Activated CD4-positive, alpha-beta T cell treated with anti-CD3 and anti-CD28 coated beads, Interleukin-2, Interleukin-4, amounts not matched to agents 100 ng/mL and 50 ng/mL, durations not matched to agents 16 hours and 8 hours (primary cell): ENCODE results near the gene DCDC2B.

ENCODE experiments used
- DNase-seq: peaks from one replicate; pipeline ENCODE4 v3.0.0-alpha.2; 2020; ENCODE audit warnings: low spot score

DCDC2B gene

DNA sequence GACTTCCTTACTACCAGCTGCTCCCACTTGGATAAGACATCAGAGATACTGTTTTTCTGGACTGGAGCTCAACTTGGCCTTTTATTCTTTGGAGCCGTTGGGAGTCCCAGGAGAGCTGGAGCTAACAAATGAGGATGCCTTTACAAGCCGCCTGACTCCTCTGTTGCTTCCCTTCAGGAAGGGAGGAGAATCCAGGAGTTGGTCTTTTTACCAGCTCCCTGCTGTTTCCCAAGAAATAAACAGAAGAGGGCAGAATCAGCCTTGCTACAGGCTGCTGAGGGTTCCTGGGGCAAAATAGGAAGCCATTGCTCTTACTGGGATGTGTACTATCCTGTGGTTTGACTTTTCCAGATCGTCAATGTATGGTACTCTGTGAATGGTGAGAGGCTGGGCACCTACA is 14.8 kb downstream of the DCDC2B start:
- no peak for DNase-seq

DNA sequence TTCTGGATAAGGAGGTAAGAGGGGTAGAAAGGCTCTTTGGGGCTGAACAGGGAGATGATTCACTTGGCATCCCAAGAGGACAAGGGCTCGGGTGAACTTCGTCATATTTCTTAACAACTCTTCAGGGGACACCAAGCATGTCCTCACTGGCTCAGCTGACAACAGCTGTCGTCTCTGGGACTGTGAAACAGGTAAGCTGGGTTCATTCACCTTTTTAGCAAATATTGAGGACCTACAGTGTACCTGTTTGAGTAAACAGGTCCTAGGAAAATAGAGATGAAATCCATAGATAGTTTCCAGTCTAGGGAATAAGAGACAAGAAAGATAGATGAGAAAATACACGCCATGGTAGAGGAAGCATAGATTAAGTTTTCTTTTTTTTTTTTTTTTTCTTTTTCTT is 15.4 kb downstream of the DCDC2B start:
- DNase-seq = no peak

DNA sequence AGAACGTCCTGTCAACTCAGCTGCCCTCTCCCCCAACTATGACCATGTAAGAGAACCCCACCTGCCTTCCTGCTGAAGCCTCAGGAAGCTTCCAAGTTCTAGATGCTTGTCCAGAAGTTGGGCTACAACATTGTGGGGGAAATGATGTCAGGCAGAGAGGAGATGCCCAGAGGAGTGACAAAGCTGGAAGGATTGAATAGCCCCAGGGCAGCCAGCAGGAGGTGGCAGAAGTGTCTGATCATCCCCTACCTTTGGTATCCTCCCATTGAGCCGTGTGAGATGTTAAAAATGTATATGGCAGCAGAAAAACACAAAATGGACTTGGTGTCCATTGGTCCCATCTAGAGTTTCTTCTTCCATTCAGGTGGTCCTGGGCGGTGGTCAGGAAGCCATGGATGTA is 19.9 kb downstream of the DCDC2B start:
- DNase-seq = no peak

DNA sequence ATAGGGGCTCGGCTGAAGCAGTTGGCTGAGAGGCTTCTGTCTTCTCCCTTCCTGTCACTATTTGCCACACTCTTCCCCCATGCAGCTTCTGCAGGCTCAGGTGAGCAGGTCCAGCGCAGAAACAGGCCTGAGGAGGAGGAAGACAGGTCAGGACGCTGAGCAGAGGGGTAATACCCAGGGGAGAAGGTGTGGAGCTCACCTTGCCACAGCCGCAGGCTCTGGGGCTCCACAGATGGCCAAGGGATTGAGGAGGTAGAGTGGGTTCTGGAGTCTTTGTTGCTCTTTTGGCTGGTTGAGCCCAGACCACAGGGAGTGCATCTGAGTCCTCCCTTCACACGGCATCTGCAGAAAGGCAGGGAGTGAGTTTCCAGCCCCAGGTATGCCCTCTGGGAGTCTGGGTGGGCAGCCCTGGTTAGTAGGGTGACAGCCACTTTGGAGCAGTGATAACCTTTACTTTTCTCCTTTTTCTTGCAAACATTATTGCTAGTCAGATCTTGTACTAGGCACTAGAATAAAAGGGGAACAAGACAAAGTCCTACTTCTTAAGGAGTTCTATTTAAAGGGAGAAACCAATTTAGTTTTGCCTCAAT is 23.0 kb downstream of the DCDC2B start:
- DNase-seq = no peak

DNA sequence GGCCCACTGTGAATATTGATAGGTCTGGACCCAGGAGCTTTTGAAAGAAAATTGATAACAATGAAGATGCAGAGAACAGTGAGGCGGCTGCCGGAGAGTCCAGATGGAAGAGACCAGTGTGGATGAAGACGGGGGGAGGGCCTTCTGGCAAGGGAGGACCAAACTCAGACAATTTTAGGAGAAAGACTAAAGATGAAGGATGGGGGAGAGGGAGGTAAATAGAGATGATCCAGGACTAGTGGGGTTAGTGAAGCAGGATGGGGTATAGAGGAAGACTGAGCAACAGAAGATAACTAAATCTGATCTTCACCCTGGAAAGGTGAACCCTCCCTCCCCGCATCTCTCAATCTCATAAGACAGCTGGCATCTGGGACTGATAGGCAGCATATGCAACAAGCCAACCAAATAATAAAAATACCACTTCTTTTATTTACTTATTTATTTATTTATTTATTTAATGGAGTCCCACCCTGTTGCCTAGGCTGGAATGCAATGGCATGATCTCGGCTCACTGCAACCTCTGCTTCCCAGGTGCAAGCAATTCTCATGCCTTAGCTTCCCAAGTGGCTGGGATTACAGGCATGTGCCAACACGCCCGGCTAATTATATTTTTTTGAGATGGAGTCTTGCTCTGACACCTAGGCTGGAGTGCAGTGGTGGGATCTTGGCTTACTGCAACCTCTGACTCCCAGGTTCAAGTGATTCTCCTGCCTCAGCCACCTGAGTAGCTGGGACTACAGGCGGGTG is 23.8 kb downstream of the DCDC2B start:
- no peak for DNase-seq

DNA sequence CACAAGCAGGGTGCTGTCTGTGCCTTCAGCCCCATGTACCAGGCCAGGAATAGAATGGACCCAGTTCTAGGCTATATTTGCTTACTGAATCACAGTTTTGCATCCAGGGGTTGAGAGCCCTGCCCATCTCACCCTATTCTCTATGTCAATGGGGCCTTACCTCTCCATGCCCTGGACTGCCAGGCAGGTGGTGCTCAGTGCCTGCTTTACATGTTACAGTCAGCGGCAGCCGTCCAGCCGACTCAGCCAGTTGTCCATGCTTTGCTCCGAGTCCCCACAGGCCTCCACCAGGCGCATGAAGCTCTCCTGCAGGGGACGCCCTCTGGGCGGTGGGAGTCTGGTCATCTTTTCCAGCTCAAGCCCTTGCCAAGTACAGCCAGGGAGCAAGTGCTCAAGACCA is 25.9 kb downstream of the DCDC2B start:
- no peak for DNase-seq

DNA sequence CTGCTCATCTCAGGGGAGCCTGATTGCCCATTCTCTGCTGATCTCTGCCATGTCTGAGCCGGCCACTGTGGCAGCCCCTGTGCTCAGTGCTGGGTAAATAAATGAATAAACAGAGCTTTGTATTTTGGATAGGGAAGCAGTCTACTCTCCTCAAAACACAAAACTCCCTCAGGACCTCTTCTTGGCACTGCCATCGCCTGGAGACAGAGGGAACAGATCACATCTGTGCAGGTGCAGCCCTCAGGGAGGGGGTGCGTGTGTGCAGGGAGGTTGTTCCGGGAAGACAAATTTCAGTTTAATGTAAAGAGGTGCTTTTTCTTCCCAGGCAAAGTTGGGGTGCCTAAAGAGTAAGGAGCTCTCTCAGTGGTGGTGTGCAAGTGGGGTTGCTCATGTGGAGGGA is 30.4 kb downstream of the DCDC2B start:
- DNase-seq = no peak

DNA sequence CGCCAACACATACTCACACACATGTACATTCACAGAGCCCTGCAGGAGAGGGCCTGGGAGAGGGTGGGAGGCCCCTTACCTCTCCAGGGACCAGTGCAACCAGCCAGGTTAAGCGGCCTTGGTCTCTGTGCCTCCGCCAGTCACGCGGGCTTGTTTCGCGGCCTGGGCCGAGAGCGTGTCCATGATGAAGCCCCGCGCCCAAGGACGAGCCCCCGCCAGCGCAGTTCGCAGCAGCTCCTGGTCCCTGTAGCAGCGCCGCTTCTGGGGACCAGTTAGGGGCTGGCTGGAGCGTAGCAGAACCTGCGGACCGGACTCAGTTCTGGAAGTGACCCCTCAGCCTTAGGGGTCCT is 30.9 kb downstream of the DCDC2B start:
- DNase-seq = no peak

DNA sequence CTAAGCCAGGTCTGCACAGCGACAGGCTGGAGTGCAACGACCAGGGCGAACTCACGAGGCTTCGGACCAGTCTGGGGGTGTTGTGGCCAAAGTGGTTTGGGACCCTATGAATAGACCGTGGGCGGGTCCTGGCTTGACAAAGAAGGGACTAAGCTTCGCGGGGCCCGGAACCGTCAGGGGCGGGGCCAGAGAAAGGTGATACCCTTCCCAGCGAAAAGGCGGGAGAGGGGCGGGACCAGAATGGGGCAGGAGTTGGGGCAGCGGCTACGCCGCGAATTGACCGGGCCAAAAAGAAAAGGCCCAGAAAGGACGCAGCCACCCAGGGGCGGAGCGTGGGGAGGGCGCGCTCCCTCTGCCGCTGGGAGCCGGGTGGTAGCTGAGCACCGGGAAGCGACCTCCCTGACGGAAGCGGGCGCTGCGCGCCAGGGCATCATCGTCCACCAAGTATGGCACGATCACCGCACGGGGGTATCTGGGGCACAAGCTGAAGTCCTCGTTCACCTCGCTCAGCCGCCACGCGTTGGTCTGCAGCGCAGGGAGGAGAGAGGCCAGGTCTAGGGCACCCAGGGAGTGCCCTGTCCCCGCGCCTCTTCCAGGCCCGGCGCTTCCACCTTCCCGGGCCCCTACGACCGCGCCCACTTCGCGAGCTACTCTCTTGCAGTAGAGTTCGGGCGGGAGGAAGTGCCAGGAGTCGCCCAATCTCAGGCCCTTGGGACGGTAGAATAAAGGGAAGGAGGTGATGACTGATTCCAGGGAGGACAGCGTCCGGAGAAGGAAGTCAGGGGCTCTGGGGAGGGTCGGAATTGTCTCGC is 31.5 kb downstream of the DCDC2B start:
- no peak for DNase-seq

DNA sequence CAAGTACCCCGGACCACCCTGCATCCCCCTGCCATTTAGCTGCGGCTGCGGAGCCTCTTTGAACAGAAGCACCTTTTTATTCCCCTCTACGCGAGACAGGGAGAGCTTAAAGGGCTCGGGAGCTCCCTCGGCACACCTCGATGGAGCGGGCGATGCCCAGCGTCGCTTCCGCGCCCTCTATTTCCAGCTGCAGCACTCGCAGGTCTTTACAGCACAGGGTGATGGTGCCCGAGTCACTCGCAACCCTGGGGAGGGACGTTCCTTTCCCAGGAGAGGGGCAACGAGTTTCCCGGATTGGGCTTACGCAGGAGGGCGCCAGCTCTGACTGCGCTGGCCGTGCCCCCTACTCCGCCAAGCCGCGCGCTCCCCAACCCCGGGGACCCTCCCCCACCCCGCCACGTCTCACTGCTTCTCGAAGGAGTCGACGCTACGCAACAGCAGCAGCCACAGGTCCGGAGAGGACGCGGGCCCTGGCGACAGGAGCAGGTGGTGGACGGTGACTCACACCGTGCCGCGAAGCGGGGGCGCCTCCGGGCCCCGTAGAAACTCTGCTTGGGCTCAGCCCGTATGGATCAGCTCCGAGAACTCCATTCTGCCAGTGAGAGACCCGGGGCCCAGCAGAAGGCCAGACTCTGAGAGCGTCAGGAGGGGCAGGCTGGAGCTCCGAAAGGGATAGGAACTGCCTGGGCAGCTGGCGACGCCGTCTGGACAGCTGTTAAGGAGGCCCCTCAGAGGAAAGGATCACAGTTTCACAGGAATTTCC is 32.3 kb downstream of the DCDC2B start:
- DNase-seq = no peak

DNA sequence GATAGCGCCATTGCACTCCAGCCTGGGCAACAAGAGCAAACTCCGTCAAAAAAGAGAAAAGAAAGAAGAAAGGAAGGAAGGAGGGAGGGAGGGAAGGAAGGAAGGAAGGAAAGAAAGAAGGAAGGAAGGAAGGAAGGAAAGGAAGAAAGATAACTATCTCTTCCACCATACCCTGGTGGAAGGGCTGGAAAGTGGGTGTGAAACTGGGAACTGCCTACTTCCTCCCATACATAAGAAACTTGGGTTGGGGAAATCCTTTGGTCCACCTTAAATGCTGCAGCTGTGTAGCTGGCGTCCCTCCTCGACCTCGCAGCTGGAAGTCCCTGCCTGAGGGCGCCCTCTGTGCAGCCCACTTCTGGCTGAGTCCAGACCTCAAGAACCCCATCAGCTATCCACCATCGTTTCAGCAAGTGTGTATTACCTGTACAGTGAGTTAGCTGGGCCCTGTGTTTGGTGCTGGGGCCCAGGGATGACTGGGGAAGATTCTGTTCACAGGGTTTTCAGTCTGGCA is 33.5 kb downstream of the DCDC2B start:
- no peak for DNase-seq

DNA sequence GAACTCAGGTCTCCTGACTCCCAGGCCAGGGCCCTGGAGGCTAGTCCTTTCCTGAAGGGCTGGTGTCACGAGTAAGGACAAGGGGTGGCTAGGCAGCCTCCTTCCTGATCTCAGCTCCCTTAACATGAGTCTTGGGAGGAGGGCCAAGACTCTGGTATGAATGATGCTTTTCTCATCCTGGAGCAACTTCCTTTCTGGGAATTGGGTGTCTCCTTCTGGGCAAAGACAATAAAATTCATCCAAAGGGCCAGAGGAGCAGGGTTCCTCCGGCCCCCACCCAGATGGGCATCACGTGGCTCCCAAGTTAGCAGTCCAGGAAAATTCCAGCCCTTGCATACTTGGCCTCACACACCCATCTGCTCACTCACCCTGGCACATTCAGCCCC is 38.0 kb downstream of the DCDC2B start, which contains the start of gene FAM167B:
Gene FAM167B (plus strand): TSS at position 335 of the 386 bp plus-strand sequence. CDS start 200 bp downstream, outside the sequence.
- no peak for DNase-seq

DNA sequence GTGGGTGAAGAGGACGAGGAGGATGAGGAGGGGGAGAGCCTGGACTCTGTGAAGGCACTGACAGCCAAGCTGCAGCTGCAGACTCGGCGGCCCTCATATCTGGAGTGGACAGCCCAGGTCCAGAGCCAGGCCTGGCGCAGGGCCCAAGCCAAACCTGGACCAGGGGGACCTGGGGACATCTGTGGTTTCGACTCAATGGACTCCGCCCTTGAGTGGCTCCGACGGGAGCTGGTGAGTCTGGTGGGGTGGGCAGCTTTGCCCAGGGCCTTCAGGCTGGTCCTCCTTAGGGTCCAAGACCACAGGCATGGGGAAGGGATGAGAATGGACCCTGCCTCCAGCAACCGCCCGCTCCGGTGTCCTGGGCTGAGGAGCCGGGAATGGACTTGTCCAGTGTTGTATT is 38.6 kb downstream of the DCDC2B start:
- no peak for DNase-seq

DNA sequence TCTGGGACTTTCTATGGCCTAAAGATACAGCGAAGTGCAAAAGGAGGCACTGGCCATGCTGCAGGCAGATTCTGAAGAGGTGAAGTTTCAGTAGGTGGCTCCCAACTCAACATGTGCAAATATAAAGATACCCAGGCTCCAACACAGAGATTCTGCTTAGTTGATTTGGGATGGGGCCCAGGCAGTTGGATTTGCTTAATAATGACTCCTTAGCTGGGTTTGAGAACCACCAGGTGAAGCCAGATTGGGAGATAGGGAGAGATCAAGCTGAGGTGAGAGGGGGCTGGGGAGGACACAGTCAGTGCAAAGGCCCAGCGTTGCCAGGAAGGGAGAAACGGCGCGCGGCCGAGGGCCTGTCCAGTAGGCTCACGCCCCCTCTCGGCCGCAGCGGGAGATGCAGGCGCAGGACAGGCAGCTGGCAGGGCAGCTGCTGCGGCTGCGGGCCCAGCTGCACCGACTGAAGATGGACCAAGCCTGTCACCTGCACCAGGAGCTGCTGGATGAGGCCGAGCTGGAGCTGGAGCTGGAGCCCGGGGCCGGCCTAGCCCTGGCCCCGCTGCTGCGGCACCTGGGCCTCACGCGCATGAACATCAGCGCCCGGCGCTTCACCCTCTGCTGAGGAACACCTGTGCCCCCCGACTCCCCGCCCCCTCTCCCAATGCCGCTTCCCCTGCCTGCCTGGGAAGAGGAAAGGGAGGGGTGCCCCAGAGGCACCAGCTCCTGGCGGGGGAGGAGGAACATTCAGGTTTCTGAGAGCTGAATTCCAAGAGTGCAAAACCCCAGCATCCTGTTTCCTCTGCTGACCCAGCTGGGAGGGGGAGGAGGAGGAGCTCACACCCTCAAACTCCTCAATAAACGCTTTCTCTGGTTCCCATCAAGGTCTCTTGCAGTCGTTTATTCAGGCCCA is 39.3 kb downstream of the DCDC2B start:
- peak; percentile 90 for DNase-seq

DNA sequence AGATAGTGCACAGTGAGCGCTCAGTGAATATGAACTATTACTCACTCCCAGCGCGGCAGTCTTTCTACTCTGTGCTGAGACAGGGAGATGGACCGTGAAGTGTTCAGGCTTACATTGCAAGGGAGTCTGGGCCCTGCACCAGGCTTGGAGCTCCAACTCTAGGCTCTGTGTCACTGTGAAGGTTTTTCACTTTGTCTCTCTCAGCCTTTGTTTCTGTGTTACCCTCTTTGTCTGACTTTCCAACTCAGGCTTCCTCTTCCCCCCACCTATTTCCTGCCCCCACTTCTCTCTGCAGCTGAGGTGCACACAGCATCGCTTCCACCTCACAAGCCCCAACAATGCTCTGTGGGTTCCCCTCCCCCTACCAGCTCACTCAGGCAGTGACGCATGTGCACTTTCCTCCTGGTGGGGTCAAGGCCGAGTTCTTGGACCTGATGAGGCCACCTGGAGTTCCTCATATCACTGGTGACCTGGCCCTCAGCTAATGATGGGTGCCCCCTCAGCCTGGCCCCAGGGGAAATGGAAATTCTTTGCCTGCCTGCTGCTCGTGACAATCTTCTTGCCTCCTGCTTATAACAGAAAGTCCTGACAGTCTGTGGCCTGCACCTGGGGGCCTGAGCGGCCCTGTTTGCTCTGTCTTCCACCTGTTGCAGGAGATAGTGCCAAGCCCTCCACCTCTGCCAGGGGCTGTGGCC is 41.1 kb downstream of the DCDC2B start:
- DNase-seq = peak; percentile 92

DNA sequence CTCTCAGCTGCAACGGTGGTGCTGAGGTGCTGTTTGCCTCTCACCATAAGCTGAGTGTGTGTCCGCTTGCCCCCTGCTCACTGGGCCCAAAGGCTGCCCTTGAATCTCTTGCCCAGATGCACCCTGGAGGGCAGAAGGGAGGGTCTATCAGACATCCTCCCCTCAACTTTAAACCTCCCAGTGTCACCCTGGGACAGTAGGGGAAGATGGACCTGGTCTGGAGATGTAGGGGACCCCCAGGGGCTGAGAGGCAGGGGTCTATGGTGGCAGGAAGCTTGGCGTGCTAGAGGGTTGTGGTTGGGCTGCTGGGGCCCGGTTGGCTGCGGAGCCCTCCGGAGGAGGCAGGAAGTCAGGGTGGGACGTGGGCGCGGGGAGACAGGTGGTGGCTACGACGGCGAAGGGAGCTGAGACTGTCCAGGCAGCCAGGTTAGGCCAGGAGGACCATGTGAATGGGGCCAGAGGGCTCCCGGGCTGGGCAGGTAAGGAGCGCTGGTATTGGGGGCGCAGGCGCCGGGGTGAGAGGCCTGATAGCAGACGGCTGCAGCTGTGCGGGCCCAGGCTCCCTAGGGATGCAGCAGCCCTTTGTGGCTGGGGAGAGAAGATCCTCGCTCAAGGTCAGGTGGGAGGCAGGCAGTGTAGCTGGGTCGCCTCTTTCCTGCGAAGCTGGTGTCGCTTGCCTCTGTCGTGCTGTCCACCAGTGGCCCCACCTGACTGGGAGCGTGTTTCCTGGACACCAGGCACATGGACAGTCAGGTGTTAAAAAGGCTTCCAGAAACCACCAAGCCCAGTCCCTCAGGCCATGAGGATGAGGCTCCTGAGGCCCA is 42.2 kb downstream of the DCDC2B start, which contains the start of gene LCK:
Gene LCK (plus strand): TSS at position 373 of the 824 bp plus-strand sequence. CDS start 23,065 bp downstream, outside the sequence.
- DNase-seq = peak; percentile 80

DNA sequence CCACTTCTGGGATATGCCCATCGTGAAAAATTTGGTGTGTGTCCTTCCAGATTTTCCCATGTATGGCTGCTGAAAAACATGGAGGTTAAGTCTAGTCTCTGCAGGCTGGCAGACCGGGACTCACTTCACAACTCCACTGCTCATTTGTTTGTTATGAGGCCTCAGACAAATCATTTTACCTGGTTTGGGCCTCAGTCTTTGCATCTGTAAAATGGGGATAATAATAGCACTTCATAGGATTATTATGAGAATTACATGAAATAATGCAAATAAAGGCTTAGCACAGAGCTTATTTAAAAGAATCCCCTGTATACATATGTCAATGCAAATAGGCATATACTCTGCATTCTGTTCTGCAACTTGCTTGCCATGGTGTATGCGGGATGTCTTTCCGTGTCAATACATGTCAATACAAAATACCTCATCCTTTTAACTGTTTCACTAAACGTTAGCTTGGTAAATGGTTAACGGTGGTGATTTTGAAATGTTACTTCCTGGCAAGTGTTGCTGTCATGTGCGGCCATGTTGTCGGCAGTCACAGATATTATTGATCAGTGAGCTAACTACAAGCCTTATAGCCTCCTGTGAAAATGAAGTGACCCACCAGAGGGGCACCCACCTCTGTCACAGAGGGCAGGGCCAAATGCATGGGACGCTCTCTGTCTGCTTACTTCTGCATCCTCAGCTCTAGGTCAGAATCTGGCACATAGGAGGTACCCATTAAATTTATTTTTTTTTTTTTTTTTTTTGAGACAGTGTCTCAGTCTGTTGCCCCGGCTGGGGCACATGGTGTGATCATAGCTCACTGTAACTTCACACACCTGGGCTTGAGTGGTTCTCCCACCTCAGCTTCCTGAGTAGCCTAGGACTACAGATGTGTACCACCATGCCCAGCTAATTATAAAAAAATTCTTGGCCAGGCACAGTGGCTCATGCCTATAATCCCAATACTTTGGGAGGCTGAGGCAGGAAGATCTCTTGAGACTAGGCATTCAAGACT is 46.5 kb downstream of the DCDC2B start:
- peak; percentile 70 for DNase-seq
